HG03097 (cell line): Measurements from ENCODE around the gene NPDC1.
"Not testable (repeated sequence)": the region's sequence is repeated elsewhere in the genome, so short reads cannot be mapped to it uniquely, and the experiment has no call there.

Experiments used
- ATAC-seq: cut with Tn5 transposase; IDR thresholded peaks from one replicate; pipeline ENCODE4 v1.9.1; 2021; ENCODE audit not compliant: unreplicated experiment, low FRiP score

The NPDC1 gene

GRCh38 chr9:137076636-137077009, 30.6 kb upstream of the NPDC1 start:
- peak; percentile 7 for ATAC-seq

- ATAC-seq, result no peak
Observed at GRCh38 chr9:137075275-137075775, 29.3 kb upstream of the NPDC1 start.

- ATAC-seq, result no peak
Observed at GRCh38 chr9:137074657-137075274, 28.8 kb upstream of the NPDC1 start.

- ATAC-seq, result no peak
Observed at GRCh38 chr9:137073992-137074399, 28.0 kb upstream of the NPDC1 start.

- ATAC-seq, result no peak
Observed at GRCh38 chr9:137071282-137071681, 25.3 kb upstream of the NPDC1 start.

- ATAC-seq, result peak; percentile 2
Observed at GRCh38 chr9:137070906-137071275, 24.9 kb upstream of the NPDC1 start.

GRCh38 chr9:137070201-137070905, 24.4 kb upstream of the NPDC1 start, which contains the start of gene SAPCD2:
Gene SAPCD2 (minus strand): TSS chr9:137070557. CDS start chr9:137070460, 97 bp downstream.
- peak; percentile 69 for ATAC-seq

GRCh38 chr9:137069508-137070091, 23.6 kb upstream of the NPDC1 start:
- no peak for ATAC-seq

GRCh38 chr9:137068539-137069507, 22.8 kb upstream of the NPDC1 start:
- no peak for ATAC-seq

- no peak for ATAC-seq
Observed at GRCh38 chr9:137067860-137068538, 22.0 kb upstream of the NPDC1 start.

- ATAC-seq, result no peak
Observed at GRCh38 chr9:137066096-137066861, 20.3 kb upstream of the NPDC1 start.

GRCh38 chr9:137065336-137065967, 19.5 kb upstream of the NPDC1 start:
- no peak for ATAC-seq

- no peak for ATAC-seq
Observed at GRCh38 chr9:137064880-137065164, 18.8 kb upstream of the NPDC1 start.

- no peak for ATAC-seq
Observed at GRCh38 chr9:137064027-137064879, 18.3 kb upstream of the NPDC1 start.

- ATAC-seq, result no peak
Observed at GRCh38 chr9:137063311-137064026, 17.5 kb upstream of the NPDC1 start.

- not testable (repeated sequence) for ATAC-seq
Observed at GRCh38 chr9:137062798-137063197, 16.8 kb upstream of the NPDC1 start.

GRCh38 chr9:137062384-137062783, 16.4 kb upstream of the NPDC1 start:
- ATAC-seq, result no peak
